Brain pericyte (primary cell): ENCODE results near the gene HYAL3.
"Not testable (repeated sequence)": the region's sequence is repeated elsewhere in the genome, so short reads cannot be mapped to it uniquely, and the experiment has no call there.

Source experiments
- DNase-seq: peaks from one replicate; pipeline ENCODE4 v3.0.0-alpha.2; 2012; ENCODE audit warnings: low read depth, low spot score

Gene HYAL3

DNA sequence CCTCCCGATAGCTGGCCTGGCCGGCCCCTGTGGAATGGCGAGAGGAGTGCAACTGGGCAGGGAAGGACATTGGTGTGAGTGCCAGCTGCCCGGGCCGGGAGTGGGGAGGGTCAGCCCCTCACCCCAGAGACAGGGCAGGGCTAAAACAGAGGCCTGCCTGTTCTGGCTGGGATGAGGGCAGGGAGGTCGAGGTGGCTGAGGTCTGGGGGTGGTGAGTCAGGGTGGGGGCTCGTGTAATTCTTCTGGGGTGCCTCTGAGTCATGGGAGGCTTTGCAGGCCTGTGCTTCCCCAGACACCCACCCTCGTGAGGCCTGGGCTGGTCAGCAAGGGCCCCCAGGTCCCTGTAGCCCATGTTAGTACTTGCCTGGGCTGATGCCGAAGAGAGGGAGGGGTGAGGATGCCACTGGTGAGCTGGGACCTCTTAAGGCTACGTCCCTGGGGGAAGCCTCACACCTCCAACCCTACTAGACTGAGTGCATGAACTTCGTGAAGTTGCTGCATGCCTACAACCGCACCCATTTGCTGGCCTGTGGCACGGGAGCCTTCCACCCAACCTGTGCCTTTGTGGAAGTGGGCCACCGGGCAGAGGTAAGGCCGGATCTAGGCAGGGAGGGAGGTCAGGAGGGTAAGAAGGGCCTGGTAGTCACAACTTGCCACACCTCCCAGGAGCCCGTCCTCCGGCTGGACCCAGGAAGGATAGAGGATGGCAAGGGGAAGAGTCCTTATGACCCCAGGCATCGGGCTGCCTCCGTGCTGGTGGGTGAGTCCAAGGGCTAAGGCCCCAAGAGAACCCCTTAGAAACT is 28.6 kb downstream of the HYAL3 start:
- no peak for DNase-seq

DNA sequence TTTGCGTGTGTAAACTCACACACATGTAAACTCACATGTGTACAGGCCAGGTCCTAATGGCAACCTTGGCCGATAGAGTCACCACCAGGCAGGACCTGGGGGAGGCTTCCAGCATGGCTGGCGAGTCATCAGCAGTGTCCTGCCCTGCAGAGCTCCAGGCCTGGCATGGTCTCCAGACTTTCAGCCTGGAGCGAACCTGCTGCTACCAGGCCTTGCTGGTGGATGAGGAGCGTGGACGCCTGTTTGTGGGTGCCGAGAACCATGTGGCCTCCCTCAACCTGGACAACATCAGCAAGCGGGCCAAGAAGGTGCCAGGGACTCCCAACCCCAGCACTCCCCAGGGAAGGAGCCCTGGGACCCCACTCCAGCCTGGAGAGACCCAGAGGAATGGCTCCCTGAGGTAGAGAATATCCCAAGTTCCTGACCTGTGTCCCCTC is 29.2 kb downstream of the HYAL3 start:
- no peak for DNase-seq

DNA sequence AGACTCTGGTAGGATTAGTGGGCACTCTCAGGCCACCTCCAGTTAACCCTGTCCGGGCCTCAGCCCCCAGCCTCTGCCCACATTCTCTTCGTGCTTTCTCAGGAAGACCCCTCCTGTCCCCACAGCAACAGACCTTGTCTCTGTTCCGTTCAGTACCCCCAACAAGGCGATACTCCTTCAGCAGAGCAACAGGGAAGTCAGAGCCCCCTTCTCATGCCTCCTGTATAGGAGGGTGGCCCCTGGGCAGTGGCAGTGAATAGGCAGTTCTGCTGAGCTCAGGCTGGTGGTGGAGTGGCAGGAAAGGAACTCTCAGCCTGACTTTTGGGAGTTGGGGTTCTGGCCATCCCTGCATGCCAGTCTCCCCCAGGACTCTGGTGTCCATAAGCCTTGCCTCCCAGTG is 29.7 kb downstream of the HYAL3 start:
- no peak for DNase-seq

DNA sequence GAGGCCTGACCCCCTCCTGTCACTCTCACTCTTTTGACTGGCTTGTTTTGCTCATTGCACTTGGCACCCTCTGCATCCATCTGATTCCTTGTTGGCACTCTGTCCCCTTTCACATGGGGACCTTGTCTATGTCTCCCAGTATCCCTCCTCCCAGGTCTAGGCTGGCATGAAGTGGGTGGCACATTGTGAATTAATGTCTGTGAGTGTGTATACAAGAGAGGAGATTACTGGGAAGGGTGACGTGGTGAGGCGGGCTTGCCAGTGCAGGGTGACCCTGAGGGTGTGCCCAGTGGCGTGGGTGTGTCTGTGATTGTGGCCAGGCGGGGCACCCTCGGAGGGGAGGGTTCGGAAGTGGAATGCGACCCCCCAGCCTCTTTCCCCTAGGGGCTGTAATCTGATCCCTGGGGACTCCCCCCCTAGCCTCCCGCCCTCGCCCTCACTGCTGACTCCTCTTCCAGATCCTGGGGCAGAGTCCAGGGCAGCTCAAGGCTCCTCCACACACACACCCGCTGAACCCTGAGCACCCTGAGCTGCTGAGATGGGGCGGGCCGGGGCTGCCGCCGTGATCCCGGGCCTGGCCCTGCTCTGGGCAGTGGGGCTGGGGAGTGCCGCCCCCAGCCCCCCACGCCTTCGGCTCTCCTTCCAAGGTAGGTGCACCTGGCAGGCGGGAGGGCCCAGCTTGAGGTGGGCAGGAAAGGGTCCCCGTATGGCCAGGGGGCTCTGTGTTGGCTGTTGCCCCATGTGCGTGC is 30.3 kb downstream of the HYAL3 start, which contains the start of gene SEMA3B:
SEMA3B (plus strand) TSS at position 445 of the 749 bp plus-strand sequence; CDS start at position 539, 94 bp downstream.
- DNase-seq = no peak

DNA sequence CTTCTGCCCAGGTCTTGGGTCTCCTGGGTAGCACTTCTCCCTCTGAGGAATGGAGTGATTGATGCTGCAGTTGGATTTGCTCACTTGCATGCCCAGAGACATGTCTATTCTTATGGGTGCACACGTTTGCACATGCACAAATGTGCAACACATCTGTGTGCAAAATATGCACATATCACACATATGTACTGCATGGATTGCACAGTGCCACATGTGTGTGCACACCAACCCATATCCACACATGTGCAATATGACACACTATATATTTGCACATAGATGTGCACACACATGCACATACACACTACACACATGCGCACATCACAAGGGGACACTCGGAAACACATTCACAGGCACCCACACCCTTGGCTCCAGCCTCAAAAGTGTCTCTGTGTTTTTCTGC is 30.9 kb downstream of the HYAL3 start:
- DNase-seq = no peak

DNA sequence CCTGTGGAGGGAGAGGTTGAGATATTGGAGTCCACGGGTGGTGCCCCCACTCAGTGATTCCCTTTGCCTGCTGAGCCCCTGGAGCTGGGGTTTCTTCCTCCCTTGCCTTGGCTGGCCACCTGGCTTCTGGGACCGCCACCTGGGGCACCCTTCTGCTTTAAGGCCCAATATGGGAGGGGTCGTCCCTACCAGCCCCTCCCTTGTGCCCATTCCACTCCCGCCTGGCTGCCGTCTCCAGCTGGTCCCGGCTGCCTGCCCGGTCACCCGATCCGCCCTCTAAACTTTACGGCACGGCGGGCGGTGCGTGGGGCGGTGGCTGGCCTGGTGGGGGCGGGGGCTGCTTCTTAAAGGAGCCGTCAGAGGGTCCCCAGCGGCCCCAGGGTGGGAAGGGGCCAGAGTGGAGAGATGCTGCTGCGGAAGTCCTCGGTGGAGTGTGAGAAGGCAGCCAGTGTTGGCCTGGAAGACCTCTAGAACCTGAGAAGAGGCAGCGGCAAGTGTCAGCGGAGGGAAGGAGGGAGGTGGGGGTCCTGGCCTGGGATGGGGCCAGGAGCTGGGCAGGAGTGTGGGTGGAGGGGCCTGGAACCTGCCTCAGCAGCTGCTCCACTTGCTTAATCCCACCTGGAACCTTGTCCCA is 31.8 kb downstream of the HYAL3 start:
- DNase-seq = no peak

DNA sequence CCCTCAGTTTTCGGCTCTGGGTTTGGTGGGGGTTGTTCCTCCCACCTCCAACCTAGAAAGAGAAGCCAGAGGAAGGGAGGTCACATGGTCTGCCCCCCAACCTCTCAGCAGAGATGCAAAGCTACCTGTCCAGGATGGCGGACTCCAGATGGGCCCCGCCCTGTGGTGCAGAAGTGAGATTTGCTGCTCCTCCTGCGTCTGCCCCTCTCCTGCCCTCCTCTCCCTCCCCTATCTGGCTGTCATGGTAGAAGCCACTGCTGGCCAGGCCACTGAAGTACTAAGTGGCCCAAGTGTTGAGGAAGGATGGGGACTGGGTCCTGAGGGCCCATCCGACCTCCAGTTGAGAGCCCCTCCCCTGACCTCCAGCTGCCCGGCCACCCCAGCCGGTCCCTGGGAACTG is 32.4 kb downstream of the HYAL3 start:
- no peak for DNase-seq

DNA sequence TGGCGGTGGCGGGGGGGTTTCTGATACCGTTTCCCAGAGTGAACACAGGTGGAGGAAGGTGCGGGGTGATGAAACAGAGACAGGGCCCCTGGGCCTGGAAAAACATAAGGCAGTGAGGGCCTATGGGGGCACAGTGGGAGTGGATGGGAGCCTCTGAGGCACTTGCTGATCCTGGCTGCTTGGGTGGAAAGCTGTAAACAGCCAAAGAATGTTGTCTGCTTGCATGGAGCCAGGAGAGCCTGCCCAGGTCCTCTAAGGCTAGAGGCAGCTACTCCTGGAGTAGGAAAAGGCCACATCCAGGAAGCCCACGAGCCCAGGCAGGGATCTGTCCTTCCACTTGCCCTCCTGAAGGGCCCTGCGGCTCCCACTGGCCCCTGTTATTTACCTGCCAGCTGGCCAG is 33.2 kb downstream of the HYAL3 start:
- DNase-seq = no peak

DNA sequence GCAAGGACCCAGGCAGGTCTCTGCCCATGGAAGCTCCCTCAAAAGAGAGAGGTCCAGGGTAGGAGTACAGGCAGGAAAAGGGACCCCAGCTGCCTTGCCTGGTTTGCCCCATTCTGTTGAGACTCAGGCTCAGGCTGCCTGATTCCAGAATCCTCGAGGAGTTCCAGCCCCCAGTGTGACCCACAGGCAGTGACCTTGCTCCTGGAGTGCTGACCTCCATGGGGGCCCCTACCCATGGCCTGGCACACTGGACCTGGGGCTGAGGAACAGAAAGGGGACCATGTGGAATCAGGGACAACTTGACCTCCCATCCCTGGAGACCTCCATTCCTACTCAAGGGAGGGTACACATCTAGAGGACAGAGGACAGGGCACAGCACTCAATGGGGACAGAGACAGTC is 33.6 kb downstream of the HYAL3 start:
- DNase-seq = no peak

DNA sequence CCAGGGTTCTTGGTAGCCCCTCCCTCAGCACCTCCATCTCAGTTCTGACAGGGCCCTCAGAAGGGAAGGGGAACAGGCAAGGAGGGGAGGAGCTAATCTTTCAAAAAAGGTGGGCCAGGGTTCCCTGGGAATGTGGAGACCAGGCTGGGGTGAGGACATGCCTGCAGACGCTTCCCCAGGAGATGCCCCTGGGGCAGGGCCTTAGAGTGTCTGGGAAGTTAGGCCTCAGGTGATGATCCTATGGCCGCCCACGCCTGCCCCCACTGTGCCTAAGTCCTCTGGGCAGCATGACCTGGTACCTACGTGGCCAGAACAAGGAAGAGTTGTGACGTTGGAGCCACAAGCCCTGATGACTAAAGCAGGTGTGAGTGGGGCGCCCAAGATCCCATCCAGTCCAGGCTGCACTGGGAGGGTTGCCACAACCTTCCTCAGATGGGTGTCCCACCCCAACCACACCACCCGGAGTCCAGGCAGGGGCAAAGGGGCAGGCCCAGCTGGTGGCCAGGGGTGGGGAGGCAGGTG is 34.2 kb downstream of the HYAL3 start:
- DNase-seq = no peak

DNA sequence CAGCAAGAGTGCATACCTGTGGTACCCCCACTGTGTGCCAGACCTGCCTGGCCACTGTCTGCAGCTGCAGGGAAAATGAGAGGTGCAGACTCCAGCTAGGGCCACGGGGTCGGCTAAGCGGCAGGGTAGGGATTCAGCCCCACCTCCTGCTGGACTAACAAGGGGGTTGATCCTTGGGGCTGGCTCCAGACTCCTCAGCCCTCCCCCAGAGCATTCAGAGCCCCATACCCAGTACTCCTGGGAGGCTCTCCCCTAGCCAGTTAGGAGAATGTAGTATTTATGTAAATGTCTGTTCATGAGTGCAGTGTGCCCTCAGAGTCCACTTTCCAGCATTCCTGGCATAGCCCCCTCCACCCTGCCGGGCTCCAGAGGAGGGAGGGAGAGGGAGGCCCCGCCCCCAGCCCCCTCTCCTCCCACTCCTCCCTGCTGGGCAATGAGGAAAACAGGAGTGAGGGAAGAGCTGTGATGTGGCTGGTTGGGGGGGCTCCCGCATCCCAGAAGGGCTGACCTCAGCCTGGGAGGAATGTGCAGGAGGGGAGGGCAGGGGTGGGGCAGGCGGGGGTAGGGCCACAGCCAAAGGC is 34.7 kb downstream of the HYAL3 start:
- DNase-seq = peak; percentile 75

DNA sequence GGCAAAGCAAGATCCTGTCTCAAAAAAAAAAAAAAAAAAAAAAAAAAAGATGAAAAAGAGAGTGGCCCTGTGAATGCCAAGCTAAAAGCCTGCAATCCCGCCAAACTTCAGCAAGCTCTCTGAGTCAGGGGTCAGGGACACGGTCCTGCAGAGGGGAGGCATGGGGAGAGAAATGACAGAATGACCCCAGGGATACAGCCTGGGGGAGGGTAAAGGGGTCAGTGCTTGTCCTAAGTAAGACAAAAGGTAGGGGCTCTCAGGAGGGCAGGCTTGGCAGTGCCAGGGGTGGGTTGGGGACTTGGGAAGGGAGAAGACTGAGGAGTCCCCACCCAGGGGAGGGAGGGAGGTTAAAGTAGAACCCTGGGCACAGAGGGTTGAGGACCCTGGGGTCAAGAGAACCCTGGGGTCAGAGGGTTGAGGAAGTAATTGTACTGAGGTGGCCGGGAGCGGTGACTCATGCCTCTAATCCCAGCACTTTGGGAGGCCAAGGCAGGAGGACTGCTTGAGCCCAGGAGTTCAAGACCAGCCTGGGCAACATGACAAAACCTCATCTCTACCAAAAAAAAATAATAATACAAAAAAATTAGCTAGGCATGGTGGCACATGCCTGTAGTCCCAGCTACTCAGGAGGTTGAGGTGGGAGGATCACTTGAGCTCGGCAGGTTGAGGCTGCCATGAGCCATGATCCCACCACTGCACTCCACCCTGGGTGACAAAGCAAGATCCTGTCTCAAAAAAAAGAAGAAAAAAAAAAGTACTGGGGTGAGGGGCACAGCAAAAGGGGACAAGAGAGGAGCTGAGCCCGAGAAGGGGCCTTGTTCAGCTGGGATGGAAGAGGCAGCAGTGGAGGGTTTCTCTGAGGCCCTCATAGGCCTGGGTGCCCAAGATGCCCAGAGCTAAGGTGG is 35.5 kb downstream of the HYAL3 start:
- DNase-seq = no peak

DNA sequence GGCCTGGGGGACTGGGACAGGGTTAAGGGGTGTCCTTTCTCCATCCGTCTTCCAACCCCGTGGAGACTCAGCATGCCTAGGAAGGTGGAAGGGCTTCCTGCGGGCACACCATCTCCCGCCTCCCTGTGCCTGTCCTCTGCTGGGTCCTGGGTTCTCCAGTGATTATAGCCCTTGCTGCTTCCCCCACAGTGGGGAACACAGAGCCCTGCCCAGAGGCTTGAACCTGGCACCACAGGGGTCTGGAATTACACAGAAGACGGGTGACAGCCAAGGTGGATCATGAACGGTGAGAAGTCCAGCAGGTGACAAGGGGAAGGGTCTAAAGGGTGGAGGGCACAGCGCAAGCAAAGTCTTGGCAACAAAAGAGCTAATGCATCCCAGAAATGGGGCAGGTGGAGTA is 36.4 kb downstream of the HYAL3 start:
- DNase-seq = no peak

DNA sequence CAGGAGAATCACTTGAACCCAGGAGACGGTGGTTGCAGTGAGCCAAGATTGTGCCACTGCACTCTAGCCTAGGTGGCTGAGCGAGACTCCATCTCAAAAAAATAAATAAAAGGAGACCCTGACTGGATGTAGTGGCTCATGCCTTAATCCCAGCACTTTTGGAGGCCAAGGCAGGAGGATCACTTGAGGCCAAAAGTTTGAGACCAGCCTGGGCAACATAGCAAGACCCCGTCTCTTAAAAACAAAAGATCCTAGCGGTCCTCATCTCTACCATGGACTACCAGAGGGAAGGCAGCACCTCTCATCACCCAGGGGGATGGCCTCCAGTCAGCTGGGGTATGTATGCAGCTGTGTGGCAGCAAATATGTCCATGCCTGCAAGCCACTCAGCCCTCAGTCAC is 37.0 kb downstream of the HYAL3 start:
- not testable (repeated sequence) for DNase-seq

DNA sequence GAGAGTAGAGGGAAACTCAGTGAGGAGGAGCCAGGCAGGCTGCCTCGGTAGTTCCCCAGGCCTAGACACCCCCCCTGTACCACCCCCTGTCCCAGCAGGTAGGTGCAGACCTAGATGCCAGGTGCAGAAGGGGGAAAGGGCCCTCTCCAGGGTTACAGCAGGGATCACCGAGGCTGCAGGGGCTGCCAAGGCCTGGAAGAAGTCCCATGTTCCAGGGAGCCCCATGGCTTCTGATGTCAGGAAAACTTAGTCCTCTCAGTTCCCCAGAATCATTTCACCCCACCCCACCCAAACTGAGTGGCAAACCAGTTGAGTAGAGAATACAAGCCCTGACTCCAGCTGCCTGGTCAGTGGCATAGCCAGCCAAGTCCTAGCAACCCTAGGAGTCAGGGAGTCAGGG is 37.7 kb downstream of the HYAL3 start:
- DNase-seq = no peak

DNA sequence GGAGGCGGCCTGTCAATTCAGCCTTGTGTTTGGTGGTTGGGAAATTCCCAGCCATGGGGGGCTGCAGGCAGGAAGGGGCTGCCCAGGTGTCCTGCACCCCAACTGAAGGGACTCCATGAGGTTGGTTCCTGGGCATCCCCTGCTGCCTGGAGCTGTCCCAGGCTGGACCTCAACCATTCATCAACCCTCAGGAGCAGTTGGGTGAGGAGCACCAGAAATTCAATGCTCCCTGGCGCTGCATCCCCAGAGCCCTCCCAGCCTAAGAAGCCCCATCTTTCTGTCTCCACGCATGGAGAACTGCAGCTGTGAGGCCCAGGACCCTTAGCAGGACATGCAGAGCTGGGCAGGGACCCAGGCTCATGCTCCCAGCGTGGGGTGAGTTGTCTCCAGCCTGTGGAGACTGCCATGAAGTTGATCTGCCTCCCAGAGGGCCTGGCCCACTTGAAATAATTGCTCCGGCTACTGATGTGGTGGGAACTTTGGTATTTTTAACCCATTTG is 38.2 kb downstream of the HYAL3 start:
- DNase-seq = no peak

DNA sequence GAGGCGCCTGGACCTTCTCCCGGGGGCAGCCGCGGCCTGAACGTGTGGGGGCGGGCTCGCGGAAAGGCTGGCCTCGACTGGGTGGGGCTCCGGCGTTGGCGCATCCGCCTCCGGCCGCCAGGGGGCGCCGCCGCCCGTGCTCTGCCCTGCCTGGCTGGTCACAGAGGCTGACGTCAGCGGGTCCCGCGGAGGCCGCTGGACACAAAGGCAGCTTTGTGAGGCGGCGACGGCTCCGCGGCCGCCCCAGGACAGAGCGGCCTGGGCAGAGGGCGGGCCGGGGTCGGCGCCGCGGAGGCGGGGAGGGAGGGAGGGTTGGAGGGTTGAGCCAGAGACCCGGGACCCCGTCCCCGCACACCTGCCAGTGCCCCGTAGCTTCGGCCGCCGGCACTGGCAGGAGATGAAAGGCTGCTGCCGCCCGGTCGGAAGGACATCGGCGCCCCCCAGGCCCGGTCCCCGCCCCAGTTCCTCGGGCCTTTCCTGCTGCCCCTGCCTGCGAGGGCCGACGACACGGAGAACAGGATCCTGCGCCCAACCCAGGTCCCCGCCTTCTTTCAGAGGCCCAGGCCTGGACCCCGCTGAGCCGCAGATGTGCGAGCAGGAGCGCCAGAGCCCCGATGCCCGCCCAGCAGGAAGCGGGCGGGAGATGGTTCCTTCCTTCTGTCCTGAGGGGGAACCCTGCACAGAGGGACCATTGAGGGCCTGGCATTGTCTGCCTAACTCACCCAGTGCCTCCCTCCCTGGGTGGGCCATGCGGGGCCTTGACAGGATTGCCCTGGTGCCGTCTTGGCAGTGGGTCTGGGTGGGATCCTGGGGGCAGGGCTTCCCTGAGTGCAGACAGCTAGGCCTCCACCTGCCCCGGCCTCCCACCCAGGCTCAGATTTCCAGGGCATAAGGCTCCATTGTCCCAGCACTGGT is 38.9 kb downstream of the HYAL3 start:
- no peak for DNase-seq

DNA sequence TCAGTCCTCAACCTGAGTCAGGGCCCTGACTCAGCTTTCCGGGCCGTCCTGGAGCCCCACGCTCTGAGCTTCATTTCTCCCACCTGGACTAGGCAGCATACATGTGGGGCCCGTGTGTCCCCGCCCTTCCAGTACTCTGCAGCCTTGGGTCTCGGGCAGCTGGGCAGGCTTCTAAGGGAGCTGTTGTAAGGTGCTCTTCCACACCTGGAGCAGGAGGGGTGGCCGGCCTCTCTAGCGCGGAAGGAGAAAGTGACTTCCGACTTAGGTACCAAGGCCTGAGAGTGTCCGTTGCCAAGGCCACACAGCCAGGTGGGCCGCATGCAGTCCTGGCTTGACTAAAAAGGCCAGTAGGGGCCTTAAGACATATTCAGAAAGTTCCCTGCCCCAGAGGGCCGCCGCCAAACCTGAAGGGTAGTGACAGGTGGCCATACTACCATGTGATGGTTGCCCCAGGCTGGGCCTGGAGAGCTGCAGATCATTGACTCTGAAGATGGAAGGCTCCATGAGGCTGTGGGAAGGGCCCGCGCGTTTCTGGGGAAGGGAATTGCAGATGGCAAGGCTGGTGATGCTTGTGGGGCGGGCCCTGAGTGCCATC is 39.7 kb downstream of the HYAL3 start:
- DNase-seq = no peak

DNA sequence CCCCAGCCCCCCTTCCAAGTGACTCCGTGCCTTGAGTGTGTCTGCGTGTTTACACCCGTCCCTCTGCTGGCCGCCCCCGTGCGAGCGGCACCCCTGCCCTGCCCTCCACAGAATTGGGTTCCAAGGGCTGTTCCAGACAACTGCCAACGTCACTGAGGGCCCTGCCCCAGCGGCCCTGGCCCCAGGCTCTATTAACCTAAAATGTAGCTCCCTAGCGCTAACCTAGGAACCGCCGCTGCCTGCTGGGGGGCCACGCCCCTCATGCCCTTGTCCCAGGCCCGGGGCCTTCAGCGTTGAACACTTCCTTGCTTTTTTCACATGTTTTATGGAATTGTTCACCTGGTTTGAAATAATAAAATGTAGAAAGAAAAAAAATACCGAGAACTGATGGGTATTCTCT is 40.2 kb downstream of the HYAL3 start:
- DNase-seq = no peak
